CD4-positive, alpha-beta T cell treated with Interleukin-12 subunit alpha and Interleukin-12 subunit beta, for 1 hour (primary cell): ENCODE measurements around the gene GAGE10.

Experiments used
- DNase-seq: peaks from one replicate; pipeline ENCODE4 v3.0.0-alpha.2; 2020

GAGE10 gene, protein sequence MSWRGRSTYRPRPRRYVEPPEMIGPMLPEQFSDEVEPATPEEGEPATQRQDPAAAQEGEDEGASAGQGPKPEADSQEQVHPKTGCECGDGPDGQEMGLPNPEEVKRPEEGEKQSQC

DNA sequence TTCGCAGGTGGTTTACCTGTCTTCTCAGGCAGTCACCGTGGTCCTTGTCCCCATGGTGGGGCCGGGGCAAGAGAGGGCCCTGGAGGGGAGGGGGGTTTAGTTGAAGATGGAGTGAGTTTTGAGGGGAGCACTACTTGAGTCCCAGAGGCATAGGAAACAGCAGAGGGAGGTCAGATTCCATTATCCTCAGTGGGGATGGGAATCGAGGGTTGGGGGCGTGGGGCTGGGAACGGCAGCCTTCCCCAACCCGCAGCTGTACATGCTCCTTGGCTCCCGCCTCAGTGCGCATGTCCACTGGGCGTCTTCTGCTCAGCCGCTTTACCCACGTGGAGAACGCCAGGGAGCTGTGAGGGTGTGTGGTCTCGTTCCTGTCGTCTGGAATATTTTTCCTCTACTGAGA, at the start of gene GAGE10:
TSS of gene GAGE10 (plus strand) at position 301 of the 400 bp plus-strand sequence. CDS start 1,214 bp downstream, outside the sequence.
- no peak for DNase-seq

- DNase-seq = no peak
Observed at GRCh38 chrX:49254639-49255038, 48.8 kb upstream of the GAGE10 start.

GRCh38 chrX:49256268-49256995, 47.0 kb upstream of the GAGE10 start:
- DNase-seq = no peak

DNA sequence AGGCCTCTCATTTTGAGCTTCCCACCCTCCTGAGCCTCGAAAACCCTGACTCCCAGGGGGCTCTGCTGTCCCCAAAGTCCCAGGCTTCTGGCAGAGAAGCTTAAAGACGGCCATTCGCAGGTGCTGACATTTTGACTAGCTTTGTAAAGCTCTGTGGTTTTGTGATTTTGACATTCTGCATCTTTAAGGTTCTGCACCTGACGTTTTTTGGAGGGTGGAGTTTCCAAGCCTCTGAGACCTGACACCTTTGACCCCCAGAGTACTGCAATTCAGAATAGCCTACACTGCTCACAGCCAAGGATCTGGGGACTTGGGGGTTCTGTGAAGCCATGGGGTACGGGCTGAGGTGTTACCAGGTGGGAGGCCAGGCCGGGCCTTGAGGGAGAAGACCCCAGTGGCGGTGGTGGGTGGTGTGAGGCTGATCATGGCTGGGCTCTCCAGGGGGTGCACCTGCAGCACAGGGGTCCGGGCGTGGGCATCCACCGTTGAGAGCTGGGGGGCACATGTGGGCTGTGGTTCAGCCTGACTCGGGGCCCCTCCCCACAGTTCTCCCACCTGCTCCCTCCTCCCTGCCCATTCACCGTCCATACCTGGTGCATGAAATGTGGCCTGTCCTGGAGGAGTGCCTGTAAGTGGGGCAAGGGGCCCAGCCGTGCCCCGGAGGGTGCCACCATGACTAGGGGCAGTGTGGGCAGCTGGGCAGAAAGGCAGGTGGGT, 46.2 kb upstream of the GAGE10 start:
- DNase-seq = no peak

DNA sequence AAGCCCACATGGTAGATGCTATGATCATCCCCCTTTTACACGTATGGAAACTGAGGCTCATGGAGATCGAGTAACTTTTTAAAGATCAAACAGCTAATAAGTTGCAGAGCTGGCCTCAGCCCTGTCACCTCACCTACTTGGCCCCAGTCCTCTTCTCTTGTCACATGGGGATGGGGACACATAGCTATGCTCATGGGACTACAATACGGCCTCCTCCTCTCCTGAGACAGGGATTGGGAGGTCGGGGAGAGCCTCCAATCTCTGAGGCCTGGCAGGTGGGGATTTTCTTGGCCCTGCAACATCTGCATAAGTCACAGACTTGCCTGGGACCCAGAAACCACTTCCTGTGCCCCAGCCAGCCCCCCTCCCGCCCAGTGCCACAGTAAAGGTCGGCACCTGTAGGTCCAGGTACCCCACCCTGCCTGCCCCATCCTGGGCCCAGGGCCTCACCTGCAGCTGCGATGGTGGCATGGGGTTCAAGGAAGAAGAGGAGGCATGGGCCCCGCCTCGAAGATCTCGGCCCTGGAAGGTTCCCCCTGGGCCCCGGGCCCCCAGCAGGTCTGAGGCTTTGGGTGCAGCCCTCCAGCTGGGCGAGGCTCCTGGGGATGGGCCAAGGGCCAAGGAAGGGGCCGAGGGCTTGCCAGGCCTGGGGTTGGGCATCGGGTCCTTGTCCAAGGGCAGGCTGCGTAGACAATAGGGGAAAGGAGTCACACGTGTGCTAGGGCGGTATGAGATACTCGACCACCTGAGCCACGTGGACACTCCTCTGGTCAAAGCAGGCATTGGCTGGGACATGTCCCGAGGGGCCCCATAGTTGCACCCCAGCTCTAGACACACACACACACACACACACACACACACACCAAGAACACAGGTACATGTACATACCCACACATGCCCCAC, 45.3 kb upstream of the GAGE10 start:
- DNase-seq = peak; percentile 34

- no peak for DNase-seq
Observed at GRCh38 chrX:49258749-49259124, 44.7 kb upstream of the GAGE10 start.

GRCh38 chrX:49260221-49260985, 43.0 kb upstream of the GAGE10 start:
- no peak for DNase-seq

GRCh38 chrX:49262603-49263002, 40.8 kb upstream of the GAGE10 start:
- no peak for DNase-seq

- no peak for DNase-seq
Observed at GRCh38 chrX:49263631-49264030, 39.8 kb upstream of the GAGE10 start.

DNA sequence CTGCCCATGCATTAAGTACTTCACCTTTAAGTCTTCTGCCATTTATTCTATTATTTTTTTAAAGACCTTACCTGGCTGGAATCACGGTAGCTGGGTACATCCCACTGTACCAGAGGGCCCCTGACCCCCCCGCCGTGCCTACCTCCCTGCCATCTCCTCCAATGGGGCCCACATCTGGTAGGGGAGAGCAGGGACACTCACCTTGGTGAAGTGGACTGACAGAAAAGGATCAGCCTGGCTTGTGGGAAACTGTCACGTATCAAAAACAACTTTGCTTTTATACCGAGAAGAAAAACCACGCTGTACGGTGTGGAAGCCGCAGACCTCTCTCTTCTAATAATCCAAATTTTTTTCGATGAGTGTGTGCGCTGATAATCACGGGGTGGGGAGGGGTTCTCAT, 39.0 kb upstream of the GAGE10 start, which contains the start of gene FOXP3:
TSS of gene FOXP3 (minus strand) at position 251 of the 400 bp plus-strand sequence. CDS start 6,205 bp downstream, outside the sequence.
- DNase-seq = no peak

DNA sequence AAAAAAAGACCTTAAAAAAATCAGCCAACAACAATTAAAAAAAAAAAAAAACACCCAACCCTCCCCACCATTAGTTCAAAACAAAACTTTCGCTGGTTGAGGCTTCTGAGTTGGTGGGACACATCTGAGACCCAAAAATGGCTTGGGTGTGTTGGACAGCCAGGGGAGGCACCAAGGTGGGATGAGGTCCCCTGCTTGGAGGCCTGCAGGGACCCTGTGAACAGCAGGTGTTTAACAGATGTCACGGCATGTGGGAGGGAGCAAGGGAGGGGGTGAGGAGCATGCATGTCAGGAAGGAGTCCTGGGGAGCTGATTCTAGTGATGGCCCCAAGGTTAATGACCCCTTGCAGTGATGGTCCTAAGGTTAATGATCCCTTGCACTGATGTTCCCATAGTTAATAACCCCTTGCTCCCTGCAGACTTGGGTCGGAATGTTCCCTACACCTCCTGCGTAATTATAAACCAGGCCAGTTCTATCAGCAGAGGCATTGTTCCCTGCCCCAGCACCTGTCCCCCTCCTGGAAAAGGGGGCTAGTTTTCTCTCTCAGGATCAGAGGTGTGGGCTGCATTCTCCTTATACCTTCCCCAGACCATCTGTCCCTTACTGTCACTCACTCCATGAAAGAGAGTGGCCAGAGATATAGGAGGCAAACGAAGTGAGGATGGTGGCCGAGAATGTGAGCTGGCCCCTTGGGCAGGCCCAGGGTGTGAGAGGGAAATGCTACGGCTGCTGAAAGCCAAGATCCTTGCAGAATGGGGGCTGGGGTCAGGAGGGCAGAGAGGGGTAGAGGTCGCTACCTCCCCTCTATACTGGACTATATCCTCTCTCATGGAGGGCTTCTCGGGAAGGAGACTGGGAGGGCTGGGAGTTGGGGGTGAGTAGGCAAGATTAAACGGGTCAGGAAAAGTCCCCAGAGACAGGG, 36.7 kb upstream of the GAGE10 start:
- no peak for DNase-seq

DNA sequence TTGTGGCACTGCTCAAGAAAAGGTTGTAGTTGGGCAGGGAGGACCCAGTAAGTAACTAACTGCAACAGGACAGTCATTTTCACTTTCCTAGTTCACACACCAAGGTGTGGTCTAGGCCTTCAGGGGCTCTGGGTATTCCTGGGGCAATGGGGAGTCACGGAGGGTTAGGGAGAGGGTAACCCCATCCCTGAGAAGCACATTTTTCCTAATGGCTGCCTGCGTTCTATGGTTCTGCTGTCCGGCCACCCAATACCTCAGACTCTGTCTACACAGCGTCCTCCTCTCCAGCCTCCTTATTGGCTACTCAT, 34.8 kb upstream of the GAGE10 start:
- DNase-seq = no peak

- peak; percentile 96 for DNase-seq
Observed at GRCh38 chrX:49269010-49269766, 34.3 kb upstream of the GAGE10 start.

DNA sequence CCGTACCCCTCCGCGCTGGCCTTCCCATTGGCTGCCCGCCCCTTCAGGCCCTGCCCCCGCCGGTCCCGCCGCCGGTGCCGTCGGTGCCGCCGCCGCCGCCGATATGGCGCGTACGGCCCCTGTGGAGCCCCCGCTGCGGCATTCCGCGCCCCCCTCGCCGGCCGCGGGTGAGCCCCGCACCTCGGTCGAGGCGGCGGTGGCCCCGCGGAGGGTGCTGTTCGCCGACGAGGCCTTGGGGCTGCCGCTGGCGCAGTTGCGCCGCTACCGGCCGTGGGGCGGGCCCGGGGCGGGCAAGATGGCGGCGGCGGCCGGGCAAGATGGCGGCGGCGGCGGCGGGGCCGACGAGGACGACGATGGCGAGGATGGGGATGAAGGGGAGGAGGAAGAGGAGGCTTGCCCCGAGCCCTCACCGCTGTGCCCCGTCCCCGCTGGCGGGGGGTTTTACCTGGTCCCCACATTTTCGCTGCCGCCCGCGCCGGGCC, 33.6 kb upstream of the GAGE10 start, which contains the start of gene PPP1R3F:
TSS of gene PPP1R3F (plus strand) at position 27 of the 482 bp plus-strand sequence. CDS start at position 104, 77 bp downstream.
- DNase-seq = no peak

GRCh38 chrX:49270249-49270921, 33.1 kb upstream of the GAGE10 start:
- no peak for DNase-seq

- DNase-seq = no peak
Observed at GRCh38 chrX:49271341-49271740, 32.1 kb upstream of the GAGE10 start.

DNA sequence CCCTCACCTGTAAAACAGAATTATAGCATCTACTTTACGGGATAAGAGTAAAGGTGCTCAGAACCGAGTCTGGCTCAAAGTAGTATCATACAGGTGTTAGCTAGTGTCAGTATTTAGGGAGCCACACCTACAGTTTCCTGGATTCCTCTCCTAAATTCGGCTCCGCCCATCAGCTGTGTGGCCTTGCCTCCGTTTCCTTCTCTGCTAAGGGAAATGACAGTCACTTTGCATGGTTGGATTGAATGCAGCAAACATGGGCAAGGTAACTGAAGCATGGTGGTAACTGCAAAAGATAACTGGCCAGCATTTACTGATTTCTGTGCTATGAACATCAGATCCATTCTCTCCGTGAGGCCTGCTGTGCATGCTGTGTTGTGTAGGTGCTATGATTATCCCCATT, 31.0 kb upstream of the GAGE10 start:
- peak; percentile 38 for DNase-seq

DNA sequence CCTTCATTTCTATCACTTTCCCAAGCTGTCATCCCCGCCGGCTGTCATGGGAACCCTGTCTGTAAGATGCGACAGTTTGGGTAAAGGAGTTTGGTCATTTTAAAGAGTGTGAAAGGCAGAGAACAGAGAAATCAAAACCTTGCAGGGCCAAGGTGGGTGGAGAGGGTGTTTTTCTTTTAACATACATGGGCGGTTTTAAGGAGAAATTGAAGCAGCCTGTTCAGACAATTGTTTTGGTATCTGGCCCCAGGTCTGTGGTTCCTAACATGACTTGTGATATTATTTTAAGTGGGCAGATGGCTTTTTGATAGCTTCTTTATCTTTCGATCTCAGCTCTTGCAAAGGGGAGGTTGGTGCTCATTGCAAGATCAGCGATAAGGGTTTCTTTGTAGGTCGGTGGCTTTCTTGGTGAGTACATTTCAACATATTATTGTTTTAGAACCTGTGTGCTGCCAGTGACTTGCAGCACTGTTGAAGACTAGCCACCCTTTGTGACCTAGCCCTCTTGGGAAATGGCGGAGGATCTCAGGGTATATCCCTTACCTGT, 30.2 kb upstream of the GAGE10 start:
- peak; percentile 70 for DNase-seq

- DNase-seq = no peak
Observed at GRCh38 chrX:49276207-49276606, 27.2 kb upstream of the GAGE10 start.
